Ovary (tissue), 3 donors: Measurements from ENCODE around the gene MLX.

Experiments used
- CTCF ChIP-seq, 3 donors: fragments of 450-650 bp in 2 of 3; fragments of 200-600 bp in 1 of 3; IDR thresholded peaks; one replicate each; pipeline versions ENCODE4 v1.5.1 to v1.8.0; 2016 to 2022; ENCODE audit warnings: antibody characterized with exemption in 3 of 3, mild to moderate bottlenecking in 1 of 3
- EP300 ChIP-seq: sonication (generic); formaldehyde crosslinking; IDR thresholded peaks from one replicate; pipeline ENCODE4 v1.6.1; 2017; ENCODE audit warnings: antibody characterized with exemption
- POLR2A ChIP-seq: fragments of 450-650 bp; IDR thresholded peaks from one replicate; pipeline ENCODE4 v1.6.1; 2017; ENCODE audit warnings: antibody characterized with exemption, mild to moderate bottlenecking, moderate library complexity
- donor health status: DM: no; HTN: no; CAD: no.

GRCh38 chr17:42577532-42578281, 10.8 kb downstream of the MLX start, which contains the start of gene PSMC3IP:
- TF ChIP-seq CTCF (IDR thresholded peaks at IDR 0.05) (peak in 2 of 3 donors; percentile 15 to 46), POLR2A (peak; percentile 39), EP300 (no peak)
